Type B pancreatic cell (in vitro differentiated cells): ENCODE data around the gene GNA15. TPM values are rescaled to one million over a fixed set of nuclear protein-coding genes. Genes with fewer than 3 reads are reported as not detected.

Source experiments
- DNase-seq: peaks from one replicate; pipeline ENCODE4 v3.0.0; 2021; ENCODE audit warnings: mixed read lengths; ENCODE audit not compliant: unreplicated experiment; ENCODE audit errors: extremely low spot score
- H3K27ac Mint-ChIP-seq: 2 replicates; pipeline ENCODE4 v1.8.0; 2021; ENCODE audit warnings: mild to moderate bottlenecking, mixed read lengths
- H3K27me3 Mint-ChIP-seq: 2 replicates; pipeline ENCODE4 v1.8.0; 2021; ENCODE audit warnings: mixed read lengths
- H3K36me3 Mint-ChIP-seq: 2 replicates; pipeline ENCODE4 v1.8.0; 2021; ENCODE audit warnings: mixed read lengths
- H3K4me1 Mint-ChIP-seq: one replicate; pipeline ENCODE4 v1.8.0; 2021; ENCODE audit warnings: mixed read lengths; ENCODE audit not compliant: unreplicated experiment
- H3K4me3 Mint-ChIP-seq: 2 replicates; pipeline ENCODE4 v1.8.0; 2021; ENCODE audit warnings: mild to moderate bottlenecking, mixed read lengths
- H3K9me3 Mint-ChIP-seq: 2 replicates; pipeline ENCODE4 v1.8.0; 2021; ENCODE audit warnings: mixed read lengths
- total RNA-seq: library from RNA; stranded (reverse); gene quantifications from 2 replicates; pipeline ENCODE4 v1.2.1, GENCODE V29; 2021; ENCODE audit warnings: low replicate concordance
- TF ChIP-seq, protein P1 (sequence below): fragments of 200-600 bp; sonication (generic); conservative IDR thresholded peaks from 2 replicates; pipeline ENCODE4 v1.5.0; 2021; ENCODE audit warnings: antibody characterized with exemption, mild to moderate bottlenecking

Gene GNA15
- total RNA-seq, 1 donor from 2014 or later: 1.6 TPM

DNA sequence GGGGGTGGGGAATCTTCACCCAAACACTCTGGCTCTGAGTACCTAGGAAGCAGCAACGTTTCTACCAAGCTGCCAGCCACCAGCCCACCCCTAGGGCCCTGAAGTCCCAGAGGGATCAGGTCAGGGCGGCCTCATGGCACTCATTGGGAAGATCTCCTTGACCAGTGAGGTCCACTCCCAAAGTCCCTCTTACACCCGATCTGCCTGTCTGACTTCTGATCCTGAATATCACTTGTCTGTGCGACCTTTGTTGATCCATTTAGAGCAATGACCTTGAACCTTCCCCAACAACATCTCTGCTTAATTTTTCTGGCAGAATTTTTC lies 2.1 kb upstream of the GNA15 start:
- H3K4me3 Mint-ChIP-seq: no peak overlapping the region
- H3K9me3 Mint-ChIP-seq: peaks cover 4% of the 10 kb centered on the region
- TF ChIP-seq, protein P1, sequence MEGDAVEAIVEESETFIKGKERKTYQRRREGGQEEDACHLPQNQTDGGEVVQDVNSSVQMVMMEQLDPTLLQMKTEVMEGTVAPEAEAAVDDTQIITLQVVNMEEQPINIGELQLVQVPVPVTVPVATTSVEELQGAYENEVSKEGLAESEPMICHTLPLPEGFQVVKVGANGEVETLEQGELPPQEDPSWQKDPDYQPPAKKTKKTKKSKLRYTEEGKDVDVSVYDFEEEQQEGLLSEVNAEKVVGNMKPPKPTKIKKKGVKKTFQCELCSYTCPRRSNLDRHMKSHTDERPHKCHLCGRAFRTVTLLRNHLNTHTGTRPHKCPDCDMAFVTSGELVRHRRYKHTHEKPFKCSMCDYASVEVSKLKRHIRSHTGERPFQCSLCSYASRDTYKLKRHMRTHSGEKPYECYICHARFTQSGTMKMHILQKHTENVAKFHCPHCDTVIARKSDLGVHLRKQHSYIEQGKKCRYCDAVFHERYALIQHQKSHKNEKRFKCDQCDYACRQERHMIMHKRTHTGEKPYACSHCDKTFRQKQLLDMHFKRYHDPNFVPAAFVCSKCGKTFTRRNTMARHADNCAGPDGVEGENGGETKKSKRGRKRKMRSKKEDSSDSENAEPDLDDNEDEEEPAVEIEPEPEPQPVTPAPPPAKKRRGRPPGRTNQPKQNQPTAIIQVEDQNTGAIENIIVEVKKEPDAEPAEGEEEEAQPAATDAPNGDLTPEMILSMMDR: no peak
- DNase-seq: no peak
- peaks cover 9% of the 10 kb centered on the region for H3K4me1 Mint-ChIP-seq
- H3K27ac Mint-ChIP-seq: no peak overlapping the region
- H3K36me3 Mint-ChIP-seq: no peaks in the 10 kb centered on the region
- H3K27me3 Mint-ChIP-seq: peaks cover 2% of the 10 kb centered on the region

DNA sequence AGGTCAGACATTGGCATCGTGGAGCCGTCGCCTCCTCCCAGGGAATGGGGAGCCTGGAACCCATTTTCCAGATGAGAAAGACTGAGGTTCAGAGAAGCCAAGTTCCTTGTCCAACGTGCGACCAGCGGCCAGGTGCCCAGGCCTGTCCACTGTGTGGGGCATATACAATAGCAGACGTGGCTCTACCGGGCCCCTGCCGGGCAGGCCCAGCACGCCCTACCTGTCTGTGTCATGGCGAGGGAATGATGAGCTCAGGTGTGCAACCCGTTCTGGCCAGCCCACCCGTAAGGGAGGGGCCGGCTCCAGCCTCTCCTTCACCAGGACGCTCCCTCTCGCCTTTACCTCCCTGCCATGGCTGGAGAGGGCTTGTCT lies 837 bp downstream of the GNA15 start:
- DNase-seq: no peak
- peak overlapping the region; percentile 40 for H3K27ac Mint-ChIP-seq

DNA sequence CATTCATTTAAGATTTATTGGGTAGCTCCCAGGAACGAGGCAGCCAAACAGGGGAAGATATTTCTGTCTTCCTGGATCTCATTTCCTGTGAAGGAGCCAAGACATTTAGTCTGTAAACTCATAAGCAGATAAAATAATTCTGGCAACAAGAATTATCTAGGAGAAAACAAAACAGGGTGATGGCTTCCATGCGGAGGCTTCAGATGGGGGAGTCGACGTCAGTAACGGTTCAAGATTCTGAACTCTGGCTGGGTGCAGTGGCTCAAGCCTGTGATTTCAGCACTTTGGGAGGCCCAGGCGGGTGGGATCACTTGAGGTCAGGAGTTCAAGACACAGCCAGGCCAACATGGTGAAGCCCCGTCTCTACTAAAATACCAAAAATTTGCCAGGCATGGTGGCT lies 1.3 kb downstream of the GNA15 start:
- no peaks in the 10 kb centered on the region for H3K9me3 Mint-ChIP-seq
- H3K4me1 Mint-ChIP-seq: peaks cover 4% of the 10 kb centered on the region
- TF ChIP-seq, protein P1: no peak

More for the DNA sequence above, 837 bp downstream of the GNA15 start:
- peaks cover 2% of the 10 kb centered on the region for H3K27me3 Mint-ChIP-seq
- TF ChIP-seq, protein P1: no peak
- peaks cover 4% of the 10 kb centered on the region for H3K4me1 Mint-ChIP-seq
- H3K9me3 Mint-ChIP-seq: no peaks in the 10 kb centered on the region
- H3K36me3 Mint-ChIP-seq: no peaks in the 10 kb centered on the region
- peak overlapping the region; percentile 37 for H3K4me3 Mint-ChIP-seq

DNA sequence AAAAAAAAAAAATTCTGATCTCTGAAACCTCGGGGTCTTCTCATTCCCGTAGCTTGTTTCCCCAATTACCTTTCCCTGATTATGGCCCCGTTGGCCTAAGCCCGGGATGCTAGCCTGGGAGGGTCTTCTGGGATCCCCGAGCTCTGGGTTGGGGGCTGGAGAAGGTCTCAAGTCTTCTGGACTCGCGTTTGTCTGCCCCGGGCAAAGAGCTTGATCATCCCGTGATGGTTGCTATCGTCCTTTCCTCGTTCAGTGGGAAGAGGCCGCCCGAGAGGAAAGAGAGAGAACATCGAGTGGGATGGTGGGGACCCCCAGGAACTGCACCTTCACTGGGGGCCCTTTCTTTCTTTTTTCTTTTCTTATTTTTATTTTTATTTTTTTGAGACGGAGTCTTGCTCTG lies 2.4 kb downstream of the GNA15 start:
- no peak overlapping the region for H3K4me3 Mint-ChIP-seq
- H3K9me3 Mint-ChIP-seq: no peaks in the 10 kb centered on the region
- DNase-seq: no peak
- H3K27me3 Mint-ChIP-seq: peaks cover 2% of the 10 kb centered on the region
- H3K36me3 Mint-ChIP-seq: no peaks in the 10 kb centered on the region
- TF ChIP-seq, protein P1: no peak
- H3K4me1 Mint-ChIP-seq: peaks cover 4% of the 10 kb centered on the region
- H3K27ac Mint-ChIP-seq: no peak overlapping the region

More for the DNA sequence above, 1.3 kb downstream of the GNA15 start:
- H3K27me3 Mint-ChIP-seq: peaks cover 2% of the 10 kb centered on the region
- H3K4me3 Mint-ChIP-seq: peak overlapping the region; percentile 37
- H3K36me3 Mint-ChIP-seq: no peaks in the 10 kb centered on the region
- DNase-seq: no peak
- H3K27ac Mint-ChIP-seq: peak overlapping the region; percentile 40

DNA sequence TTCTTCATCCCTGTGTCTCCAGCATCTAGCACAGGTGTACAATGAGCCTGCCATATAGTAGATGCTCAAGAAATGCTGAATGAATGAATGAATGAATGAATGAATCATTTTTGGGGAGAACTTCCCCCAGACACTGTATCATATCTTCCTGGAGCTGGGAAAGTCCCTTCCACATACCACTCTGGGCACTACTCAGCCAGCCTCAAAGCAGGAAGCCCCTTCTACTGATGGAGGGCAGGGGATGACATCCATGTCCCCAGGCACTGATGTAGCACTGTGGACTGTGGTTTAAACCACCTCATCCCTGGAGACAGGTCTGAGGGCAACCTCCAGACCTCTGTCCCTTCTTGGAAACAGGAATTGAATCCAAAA lies 4.8 kb downstream of the GNA15 start:
- no peak overlapping the region for H3K4me3 Mint-ChIP-seq
- H3K36me3 Mint-ChIP-seq: no peaks in the 10 kb centered on the region
- no peaks in the 10 kb centered on the region for H3K9me3 Mint-ChIP-seq
- H3K27ac Mint-ChIP-seq: no peak overlapping the region
- no peak for DNase-seq
- TF ChIP-seq, protein P1: no peak
- H3K4me1 Mint-ChIP-seq: peaks cover 4% of the 10 kb centered on the region
- H3K27me3 Mint-ChIP-seq: peaks cover 2% of the 10 kb centered on the region

DNA sequence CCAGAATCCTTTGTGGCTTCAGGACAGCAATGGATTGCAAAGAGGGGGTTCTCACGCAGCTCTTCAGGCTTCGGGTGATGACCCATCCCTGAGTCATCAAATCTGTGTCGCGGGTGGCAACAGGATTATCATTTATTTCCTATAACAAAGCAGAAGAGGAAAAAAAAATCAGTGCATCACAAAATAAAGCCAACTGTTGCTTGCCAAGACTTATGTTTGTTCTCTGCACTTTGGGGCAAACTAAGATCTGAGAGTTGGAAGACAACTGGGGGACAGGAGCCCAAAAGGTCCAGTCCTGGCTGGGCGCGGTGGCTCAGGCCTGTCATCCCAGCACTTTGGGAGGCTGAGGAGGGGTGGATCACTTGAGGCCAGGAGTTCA lies 6.4 kb downstream of the GNA15 start:
- DNase-seq: no peak
- no peaks in the 10 kb centered on the region for H3K27me3 Mint-ChIP-seq
- H3K27ac Mint-ChIP-seq: no peak overlapping the region
- no peaks in the 10 kb centered on the region for H3K4me1 Mint-ChIP-seq
- TF ChIP-seq, protein P1: no peak
- H3K9me3 Mint-ChIP-seq: no peaks in the 10 kb centered on the region
- H3K4me3 Mint-ChIP-seq: no peak overlapping the region
- H3K36me3 Mint-ChIP-seq: no peaks in the 10 kb centered on the region
